ENCODE data around the gene CAMK1D. TPM values are rescaled to one million over a fixed set of nuclear protein-coding genes. Genes with fewer than 3 reads are reported as not detected.
"Not testable (repeated sequence)": the region's sequence is repeated elsewhere in the genome, so short reads cannot be mapped to it uniquely, and the experiment has no call there.

Gene CAMK1D
- total RNA-seq, 1 experiment from 2014 or later: 10.2 TPM

- H3K27me3 Mint-ChIP-seq (ENCODE audit: low read depth); POLR2A ChIA-PET; H3K9me3 Mint-ChIP-seq; DNase-seq (ENCODE audit: low spot score); H3K4me3 Mint-ChIP-seq; H3K36me3 Mint-ChIP-seq; ATAC-seq: not testable (repeated sequence)
- CTCF ChIA-PET: interaction anchor here (1.3 to 1.6 kb wide), 2 partner anchors 19 to 39 kb away, joined by 3 to 8 read pairs; no protein-coding TSS in a partner anchor
- Mint-ChIP-seq H3K27ac (0 out of 2 replicates have a peak overlapping the region, but pooled peaks have one; percentile 14), H3K4me1 (peaks cover 13% of the 10 kb centered on the region)
Observed at GRCh38 chr10:12743466-12743865, 394.1 kb downstream of the CAMK1D start.

GRCh38 chr10:12743941-12744340 is 394.6 kb downstream of the CAMK1D start:
- H3K4me3 Mint-ChIP-seq: no peak overlapping the region
- no peaks in the 10 kb centered on the region for H3K36me3 Mint-ChIP-seq
- no peaks in the 10 kb centered on the region for H3K9me3 Mint-ChIP-seq
- H3K27me3 Mint-ChIP-seq (ENCODE audit: low read depth): no peaks in the 10 kb centered on the region
- H3K27ac Mint-ChIP-seq: no peak overlapping the region
- ATAC-seq (no peak), DNase-seq (ENCODE audit: low spot score) (no peak)
- ChIA-PET POLR2A (no interaction called here), CTCF (no interaction called here)
- TF ChIP-seq ATF3 (CRISPR knock-in tag; conservative IDR thresholded peaks at IDR 0.05) (no peak), STAT6 (CRISPR knock-in tag; conservative IDR thresholded peaks at IDR 0.05; ENCODE audit: low read depth) (no peak), AFF4 (CRISPR knock-in tag; IDR thresholded peaks at IDR 0.05; ENCODE audit: borderline replicate concordance) (no peak), HMGXB4 (CRISPR knock-in tag; IDR thresholded peaks at IDR 0.05) (no peak), ZNF532 (CRISPR knock-in tag; IDR thresholded peaks at IDR 0.05; ENCODE audit: borderline replicate concordance) (no peak), ETV6 (CRISPR knock-in tag; IDR thresholded peaks at IDR 0.05) (no peak), ZNF396 (CRISPR knock-in tag; IDR thresholded peaks at IDR 0.05; ENCODE audit: borderline replicate concordance) (no peak), ATF1 (CRISPR knock-in tag; IDR thresholded peaks at IDR 0.05) (no peak), NR1H2 (CRISPR knock-in tag; IDR thresholded peaks at IDR 0.05) (no peak), CBFB (CRISPR knock-in tag; IDR thresholded peaks at IDR 0.05; ENCODE audit: low read depth) (no peak), GRHL2 (CRISPR knock-in tag; IDR thresholded peaks at IDR 0.05; ENCODE audit: insufficient replicate concordance, severe bottlenecking) (no peak), NR3C1 (CRISPR knock-in tag; conservative IDR thresholded peaks at IDR 0.05; ENCODE audit: low read depth) (no peak), NR2C2 (CRISPR knock-in tag; IDR thresholded peaks at IDR 0.05) (no peak), RELA (CRISPR knock-in tag; IDR thresholded peaks at IDR 0.05; ENCODE audit: borderline replicate concordance) (no peak)
- TF ChIP-seq, protein P1, sequence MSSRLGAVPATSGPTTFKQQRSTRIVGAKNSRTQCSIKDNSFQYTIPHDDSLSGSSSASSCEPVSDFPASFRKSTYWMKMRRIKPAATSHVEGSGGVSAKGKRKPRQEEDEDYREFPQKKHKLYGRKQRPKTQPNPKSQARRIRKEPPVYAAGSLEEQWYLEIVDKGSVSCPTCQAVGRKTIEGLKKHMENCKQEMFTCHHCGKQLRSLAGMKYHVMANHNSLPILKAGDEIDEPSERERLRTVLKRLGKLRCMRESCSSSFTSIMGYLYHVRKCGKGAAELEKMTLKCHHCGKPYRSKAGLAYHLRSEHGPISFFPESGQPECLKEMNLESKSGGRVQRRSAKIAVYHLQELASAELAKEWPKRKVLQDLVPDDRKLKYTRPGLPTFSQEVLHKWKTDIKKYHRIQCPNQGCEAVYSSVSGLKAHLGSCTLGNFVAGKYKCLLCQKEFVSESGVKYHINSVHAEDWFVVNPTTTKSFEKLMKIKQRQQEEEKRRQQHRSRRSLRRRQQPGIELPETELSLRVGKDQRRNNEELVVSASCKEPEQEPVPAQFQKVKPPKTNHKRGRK (CRISPR knock-in tag; IDR thresholded peaks at IDR 0.05; ENCODE audit: borderline replicate concordance): no peak
- peaks cover 13% of the 10 kb centered on the region for H3K4me1 Mint-ChIP-seq

Data from WTC11 (cell line).